Hematopoietic multipotent progenitor cell treated with erythropoietin and hydrocortisone succinate and interleukin-3 and kit ligand, for 17 days (in vitro differentiated cells): ENCODE measurements around the gene MSANTD7.
"Not testable (repeated sequence)": the region's sequence is repeated elsewhere in the genome, so short reads cannot be mapped to it uniquely, and the experiment has no call there.

ENCODE experiments used
- DNase-seq: peaks from one replicate; pipeline ENCODE4 v3.0.0-alpha.2; 2015; ENCODE audit warnings: low spot score

The MSANTD7 gene, protein sequence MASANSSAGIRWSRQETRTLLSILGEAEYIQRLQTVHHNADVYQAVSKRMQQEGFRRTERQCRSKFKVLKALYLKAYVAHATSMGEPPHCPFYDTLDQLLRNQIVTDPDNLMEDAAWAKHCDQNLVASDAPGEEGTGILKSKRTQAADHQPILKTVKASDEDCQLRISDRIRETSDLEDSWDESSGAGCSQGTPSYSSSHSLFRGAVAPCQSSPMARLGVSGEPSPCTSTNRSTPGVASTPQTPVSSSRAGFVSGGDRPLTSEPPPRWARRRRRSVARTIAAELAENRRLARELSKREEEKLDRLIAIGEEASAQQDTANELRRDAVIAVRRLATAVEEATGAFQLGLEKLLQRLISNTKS

DNA sequence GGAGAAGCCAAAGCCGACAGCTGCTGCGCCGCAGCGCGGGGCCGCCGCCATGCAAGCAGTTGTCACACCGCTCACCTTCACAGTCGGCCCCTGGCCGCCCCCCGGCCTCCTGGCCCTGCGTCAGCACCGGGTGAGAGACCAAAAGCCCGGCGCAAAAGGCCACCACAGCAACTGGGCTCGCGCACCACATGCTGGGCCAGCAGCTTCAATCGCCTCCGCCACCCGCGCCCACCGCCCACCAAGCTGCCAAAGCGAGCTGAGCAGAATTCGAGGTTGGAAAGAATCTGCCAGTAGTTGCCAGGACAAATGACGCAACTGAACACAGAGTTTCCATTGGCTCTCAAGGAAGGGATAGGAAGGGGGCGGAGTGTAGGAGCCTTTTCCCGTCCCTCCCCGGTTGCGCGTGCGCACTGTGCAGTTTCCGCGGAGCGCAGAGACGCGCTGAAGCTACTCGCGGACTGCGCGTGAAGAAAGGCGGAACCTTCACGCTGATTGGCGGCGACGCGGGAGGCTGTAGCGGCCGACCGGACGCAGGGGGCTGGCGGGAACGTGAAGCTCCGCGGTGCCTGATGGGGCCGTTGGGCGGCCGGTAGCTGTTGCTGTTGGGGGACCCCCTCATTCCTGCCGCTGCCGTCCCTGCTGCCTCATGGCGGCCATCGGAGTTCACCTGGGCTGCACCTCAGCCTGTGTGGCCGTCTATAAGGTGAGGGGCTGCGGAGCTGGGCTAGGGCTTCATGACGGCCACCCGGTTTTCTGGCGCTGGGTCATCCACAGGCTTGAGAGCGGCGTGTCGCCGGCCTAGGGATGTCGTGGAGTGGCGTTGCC lies at the start of gene MSANTD7, which contains the start of the genes CDNF and HSPA14:
TSS of gene MSANTD7 (plus strand) at position 550 of the 825 bp plus-strand sequence. CDS start 3,979 bp downstream, outside the sequence.
TSS of gene CDNF (minus strand) at position 281 of the 825 bp plus-strand sequence. CDS start at position 190, 91 bp downstream.
TSS of gene HSPA14 (plus strand) at position 550 of the 825 bp plus-strand sequence. CDS start at position 647, 97 bp downstream.
- peak; percentile 100 for DNase-seq

DNA sequence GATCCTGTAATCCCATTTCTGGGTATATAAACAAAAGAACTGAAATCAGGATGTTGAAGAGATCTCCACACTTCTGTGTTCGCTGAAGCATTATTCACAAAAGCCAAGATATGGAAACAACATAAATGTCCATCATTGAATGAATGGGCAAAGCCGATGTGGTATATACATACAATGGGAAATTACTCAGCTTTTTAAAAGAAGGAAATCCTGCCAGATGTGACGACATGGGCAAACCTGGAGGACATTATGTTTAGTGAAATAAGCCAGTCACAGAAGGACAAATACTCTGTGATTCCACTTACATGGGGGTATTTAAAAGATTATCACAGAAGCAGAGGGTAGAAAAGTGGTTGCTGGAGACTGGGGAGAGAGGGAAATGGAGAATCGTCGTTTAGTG lies 39.5 kb upstream of the MSANTD7 start:
- no peak for DNase-seq

DNA sequence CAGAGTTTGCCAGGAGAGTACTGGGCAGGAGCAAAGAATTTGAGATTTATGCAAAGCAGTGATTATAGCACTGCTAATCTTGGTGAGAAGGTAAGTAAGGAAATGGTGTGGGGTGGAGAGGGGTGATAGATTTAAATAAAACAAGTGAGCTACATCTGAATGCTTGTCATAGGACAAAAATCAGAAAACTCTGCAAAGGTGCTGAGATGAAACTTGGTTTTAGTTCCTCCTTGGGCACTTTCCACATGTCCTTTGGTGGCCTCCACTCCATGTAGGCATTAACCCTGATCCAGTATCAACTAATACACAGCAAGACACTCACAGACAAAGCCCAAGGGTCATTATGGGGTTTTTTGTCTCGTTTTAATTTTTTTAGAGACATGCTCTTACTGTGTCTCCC lies 37.7 kb upstream of the MSANTD7 start:
- DNase-seq = no peak

DNA sequence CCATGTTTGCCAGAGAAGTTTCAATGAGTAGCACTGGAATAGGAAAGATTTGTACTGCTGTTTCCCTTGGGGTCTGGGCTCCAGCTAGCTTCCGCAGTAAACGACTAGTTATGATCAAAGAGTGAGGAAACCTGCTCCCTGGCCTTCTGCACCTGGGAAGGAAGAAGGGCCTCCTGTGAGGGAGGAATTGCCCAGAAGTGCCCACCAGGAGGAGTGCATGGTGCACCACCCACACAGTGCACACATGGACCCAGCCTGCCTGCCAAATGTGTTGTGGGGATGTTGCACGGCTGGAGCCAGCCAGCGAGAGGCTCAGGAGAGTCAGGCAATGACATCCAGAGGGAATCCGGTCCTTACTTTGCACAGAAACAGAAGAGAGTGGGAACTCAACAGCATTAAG lies 36.4 kb upstream of the MSANTD7 start:
- no peak for DNase-seq

DNA sequence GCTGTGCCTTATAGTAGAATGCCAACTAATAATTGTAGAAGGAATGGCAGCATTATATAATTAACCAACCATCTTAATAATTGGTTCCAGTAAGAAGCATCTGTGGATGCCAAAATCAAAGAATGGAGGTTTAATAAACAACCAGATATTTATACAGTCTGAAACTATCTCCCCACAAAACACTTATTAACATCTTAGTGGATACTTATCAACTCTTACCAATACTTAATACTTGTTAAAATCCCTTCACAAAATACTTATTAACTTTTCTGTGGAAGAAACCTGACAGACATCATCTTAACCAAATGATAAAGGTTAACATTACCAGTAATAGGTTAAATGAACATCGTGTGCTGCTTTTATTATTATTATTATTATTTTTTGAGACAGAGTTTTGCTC lies 34.3 kb upstream of the MSANTD7 start:
- DNase-seq = no peak

DNA sequence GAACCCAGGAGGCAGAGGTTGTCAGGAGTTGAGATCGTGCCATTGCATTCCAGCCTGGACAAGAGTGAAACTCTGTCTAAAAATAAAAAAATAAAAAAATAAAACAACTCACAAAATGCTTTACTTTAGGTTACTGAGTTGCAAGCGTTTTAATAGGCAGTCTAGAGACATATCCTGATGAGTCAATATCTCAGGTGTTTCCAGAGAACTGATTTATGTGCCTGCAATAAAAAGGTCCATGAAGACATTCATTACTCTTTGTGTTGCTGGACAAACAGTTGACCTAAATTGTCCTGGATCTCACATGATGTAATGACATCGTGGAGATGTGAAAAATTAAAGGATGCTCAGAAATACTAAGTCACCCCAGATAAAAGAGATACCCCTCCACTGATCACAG lies 31.8 kb upstream of the MSANTD7 start:
- DNase-seq = no peak

DNA sequence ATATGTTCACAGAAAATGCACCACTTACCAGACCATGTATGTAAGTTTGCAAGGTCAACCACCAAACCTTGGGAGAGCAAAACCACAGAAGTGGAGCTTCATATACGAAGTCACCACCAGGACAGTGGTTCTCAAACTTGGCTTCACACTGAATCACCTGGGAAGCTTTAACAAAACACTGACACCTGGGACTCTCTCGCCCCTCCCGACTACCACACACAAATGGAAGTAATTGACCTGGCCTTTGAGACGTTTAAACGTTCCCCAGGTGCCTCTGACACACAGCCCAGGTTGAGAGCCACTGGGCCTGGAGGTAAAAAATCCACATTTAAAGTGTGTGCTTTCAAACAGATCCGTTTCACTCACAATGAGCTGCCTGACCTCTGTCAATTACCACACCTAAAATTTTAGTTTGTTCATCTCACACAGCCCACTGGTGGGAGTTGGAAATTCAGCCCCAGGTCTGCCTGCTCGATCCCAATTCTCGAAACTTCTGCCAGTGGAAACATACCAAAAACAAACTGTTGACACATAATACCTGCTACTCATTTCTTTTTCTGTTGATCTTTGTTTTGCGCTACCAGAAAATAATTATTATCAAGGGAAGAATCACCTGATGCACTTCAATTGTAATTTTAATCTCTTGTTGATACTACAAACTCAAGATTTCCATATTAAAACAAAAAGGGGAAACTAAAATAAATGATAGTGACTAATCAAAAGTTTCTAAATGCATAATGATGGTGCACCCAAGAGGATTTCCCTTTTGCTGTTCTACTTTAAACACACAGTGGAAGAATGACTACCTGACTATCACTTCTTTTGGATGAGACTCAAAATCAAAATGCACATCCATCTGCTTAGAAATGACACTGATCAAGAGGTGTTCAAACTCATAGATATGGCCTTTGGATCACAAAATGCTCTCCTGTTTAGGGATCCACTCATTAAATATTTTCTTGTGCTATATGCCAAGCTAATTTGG lies 26.8 kb upstream of the MSANTD7 start:
- no peak for DNase-seq

DNA sequence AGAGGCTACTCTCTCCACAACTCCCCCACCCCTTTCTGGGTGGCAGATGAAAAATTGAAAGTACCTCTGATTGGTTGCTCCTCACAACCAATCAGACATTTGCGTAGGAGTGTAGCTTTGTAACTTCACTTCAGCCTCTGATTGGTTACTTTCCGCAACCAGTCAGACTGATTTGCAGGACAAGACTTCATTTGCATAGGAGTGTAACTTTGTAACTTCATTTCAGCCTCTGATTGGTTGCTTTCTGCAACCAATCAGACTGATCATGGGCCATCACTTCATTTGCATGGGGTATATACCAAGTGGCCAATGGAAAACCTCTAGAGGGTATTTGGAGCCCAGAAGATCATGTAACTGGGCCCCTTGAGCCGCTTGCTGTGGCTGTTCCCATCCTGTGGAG lies 25.8 kb upstream of the MSANTD7 start:
- no peak for DNase-seq

DNA sequence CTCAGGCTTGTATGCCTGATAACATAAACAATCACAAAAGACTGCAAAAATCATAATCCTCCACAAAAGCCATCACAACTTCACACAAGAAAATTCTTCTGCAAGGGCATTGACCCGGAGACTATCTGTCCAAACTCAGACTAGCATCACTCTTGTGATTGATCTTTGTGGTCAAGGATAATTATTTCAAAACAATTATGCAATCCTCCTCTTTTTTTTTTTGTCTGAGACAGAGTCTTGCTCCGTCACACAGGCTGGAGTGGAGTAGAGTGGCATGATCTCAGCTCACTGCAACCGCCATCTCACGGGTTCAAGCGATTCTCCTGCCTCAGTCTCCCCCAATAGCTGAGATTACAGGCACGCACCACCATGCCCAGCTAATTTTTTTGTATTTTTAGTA lies 22.4 kb upstream of the MSANTD7 start:
- no peak for DNase-seq

DNA sequence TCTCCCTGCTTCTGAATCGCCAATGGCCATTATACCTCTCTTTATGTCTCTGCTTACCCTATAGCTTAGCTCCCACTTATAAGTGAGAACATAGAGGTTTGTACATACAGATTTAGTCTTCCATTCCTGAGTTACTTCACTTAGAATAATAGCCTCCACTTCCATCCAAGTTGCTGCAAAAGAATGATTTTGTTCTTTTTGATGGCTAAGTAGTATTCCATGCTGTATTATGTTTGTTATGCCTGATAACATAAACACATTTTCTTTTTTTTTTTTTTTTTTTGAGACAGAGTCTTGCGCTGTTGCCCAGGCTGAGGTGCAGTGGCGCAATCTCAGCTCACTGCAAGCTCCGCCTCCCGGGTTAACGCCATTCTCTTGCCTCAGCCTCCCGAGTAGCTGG lies 21.4 kb upstream of the MSANTD7 start:
- DNase-seq = not testable (repeated sequence)

DNA sequence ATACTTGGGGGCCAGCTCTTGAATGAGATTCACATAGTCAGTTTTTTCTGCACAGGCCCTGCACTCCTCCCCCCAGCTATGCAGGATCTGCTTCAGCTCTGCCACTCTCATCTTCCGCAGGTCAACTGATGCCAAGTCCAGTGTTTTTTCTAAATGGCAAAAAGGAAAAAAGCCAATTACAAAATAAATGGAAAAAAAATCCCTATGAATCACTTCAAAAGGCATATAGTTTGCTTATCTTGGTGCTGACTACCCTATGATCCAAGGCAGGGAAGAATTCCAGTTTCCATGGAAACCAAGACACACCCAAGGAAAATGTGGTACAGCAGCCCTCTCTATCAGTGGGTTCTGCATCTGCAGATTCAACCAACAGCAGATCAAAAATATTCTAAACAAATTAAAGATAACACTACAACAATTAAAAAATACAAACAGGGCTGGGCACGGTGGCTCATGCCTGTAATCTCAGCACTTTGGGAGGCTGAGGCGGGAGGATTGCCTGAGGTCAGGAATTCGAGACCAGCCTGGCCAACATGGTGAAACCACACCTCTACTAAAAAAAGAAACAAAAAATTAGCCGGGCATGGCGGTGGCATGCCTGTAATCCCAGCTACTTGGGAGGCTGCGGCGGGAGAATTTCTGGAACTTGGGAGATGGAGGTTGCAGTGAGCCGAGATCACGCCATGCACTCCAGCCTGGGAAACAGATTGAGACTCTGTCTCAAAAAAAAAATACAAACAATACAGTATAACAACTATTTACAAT lies 17.9 kb upstream of the MSANTD7 start:
- DNase-seq = no peak

DNA sequence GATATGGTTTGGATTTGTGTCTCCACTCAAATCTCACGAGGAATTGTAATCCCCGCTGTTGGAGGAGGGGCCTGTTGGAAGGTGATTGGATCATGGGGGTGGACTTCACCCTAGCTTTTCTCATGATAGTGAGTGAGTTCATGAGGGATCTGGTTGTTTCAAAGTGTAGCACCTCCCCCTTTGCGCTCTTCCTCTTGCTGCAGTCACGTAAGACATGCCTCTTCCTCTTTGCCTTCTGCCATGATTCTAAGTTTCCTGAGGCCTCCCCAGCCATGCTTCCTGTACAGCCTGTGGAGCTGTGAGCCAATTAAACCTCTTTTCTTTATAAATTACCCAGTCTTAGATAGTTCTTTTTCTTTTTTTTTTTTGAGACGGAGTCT lies 17.3 kb upstream of the MSANTD7 start:
- no peak for DNase-seq

DNA sequence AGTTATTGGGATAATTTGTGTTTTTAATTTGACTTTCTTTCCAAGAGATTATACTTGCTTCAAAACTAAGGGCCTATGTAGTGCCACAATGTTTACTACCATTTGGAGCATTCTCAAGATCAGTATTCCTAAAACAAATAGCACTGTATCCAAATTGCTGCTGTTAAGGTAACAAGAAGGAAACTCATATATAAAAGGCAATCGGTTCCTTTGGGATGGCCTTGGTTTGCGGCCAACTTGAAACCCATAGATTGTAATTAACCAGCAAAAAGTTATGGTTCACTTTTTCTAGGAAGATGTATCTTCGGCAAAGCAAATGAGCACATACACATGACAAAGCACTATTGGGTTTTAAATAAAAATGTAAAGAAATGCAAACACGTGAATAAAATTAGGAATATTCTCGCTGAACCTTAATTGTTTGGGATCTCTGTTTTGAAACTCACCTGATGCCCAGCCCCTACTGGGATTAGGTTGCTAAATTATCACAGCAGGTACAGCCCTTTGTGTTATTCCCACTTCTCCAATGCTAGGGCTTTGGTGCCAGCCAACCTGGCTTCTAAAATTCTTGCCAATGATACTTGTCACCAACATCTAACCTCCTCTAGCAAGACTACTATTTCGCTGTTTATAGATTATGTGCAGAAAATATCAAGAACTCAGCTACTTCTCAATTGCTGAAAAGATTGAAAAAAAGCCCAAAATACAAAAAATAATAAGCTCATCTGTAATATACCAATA lies 16.3 kb upstream of the MSANTD7 start:
- no peak for DNase-seq

DNA sequence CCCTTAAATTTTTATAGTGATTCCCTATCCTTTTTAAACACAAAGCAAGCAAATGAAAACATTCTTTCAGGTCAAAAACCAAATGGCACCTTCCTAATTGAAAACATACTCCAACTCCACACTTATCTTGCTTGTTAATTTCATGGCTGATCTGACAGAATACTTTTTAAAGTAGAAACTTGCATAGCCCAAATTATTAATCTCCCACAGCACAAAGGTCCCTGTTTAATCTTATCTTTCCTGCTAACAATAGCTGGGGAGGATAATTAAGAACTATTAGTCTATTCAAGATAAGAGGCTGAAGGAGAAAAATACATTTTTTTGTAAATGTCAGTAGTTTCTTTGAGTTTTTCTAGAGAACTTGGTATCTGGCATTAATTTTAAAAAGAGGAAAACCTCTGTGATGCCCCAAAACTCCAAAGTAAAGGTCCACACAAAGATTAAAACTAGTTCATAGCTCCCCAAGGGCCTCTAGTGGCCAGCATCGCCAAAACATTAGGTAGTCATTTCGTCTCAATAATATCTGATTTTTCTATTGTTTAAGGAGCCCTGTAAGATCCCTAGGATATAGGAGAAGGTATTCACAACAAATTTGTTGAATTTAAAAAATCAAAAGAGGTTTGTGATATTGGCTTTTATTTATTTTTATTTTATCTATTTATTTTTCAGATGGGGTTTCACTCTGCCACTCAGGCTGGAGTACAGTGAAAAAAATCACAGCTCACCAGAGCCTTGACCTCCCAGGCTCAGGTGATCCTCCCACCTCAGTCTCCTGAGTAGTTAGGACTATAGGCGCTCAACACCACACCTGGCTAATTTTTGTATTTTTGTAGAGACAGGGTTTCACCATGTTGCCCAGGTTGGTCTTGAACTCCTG lies 15.0 kb upstream of the MSANTD7 start:
- no peak for DNase-seq

DNA sequence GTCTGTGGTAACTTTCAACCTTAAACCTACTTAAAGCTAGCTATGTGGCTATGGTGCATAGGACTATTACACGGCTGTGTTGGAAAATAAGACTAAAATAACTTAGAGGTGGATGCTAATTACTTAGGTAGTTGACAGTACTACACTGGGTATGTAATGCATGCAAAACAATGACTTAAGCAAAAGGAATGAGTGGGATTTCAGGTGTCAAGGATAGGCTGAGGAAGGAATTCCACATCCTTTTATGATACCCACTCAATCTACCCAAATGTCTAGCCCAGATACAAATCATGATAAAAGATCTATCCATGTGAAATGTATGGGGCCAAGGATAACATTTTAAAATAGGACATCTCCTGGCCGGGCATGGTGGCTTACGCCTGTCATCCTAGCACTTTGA lies 14.1 kb upstream of the MSANTD7 start:
- DNase-seq = no peak

DNA sequence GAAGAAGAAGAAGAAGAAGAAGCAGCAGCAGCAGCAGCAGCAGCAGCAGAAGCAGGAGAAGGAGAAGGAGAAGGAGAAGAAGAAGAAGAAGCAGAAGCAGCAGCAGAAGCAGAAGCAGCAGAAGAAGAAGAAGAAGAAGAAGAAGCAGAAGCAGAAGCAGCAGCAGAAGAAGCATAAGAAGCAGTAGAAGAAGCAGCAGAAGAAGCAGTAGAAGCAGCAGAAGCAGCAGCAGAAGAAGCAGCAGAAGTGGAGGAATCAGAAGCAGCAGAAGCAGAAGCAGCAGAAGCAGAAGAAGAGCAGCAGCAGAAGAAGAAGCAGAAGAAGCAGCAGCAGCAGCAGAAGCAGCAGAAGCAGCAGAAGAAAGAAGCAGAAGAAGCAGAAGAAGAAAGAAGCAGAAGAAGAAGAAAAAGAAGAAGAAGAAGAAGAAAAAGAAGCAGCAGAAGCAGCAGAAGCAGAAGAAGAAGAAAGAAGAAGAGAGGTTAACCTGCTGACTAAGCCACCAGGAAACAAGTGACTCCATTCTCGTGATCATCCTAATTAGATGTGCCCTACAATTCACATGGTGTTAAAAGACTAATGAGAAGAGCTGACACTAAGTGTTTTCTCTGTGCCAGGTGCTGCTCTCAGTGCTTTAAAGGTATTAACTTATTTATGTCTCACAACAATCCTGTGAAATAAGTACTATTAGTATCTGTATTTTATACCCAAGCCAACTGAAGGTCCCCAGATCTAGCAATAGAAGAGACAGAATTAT lies 11.9 kb upstream of the MSANTD7 start:
- no peak for DNase-seq

DNA sequence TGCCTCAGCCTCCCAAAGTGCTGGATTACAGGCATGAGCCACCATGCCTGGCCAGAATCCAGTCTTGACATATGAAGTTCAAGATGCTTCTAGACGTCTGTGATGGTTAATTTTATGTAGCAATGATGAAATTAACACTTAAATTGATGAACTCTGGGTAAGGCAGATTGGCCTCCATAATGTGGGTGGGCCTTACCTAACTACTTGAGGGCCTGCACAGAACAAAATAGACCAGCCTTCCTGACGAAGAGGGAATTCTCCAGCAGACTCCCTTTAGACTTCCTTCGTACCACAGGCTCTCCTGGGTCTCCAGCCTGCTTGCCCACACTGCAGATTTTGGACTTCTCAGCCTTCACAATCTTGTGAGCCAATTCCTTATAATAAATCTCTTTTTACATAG lies 5.0 kb upstream of the MSANTD7 start:
- no peak for DNase-seq

DNA sequence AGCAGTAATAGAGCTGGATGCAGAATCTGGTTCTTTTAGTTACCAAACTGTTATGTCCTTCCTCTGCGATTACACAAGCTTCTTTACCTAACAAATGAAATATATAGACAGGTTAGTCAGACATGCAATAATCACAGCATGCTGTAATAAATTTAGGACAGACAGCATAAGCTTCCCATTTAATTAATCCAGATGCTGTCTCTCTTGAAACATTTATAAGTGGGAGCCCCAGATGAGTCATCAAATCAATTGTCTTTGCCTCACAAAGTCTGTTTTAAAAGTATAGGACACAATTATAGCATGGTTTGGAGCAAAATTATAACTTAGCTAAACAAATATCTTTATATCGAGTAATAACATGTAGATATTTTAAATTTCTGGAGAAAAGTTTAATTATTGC lies 1.9 kb upstream of the MSANTD7 start:
- no peak for DNase-seq
